Muscle of leg (tissue), 11 donors: Measurements from ENCODE around the gene DLG5. TPM values are rescaled to one million over a fixed set of nuclear protein-coding genes. Genes with fewer than 3 reads are reported as not detected.

Experiments
- DNase-seq: peaks from one replicate; pipeline ENCODE4 v3.0.0; 2013
- H3K27ac ChIP-seq: one replicate; pipeline ENCODE4 v1.5.1; 2013; ENCODE audit warnings: mild to moderate bottlenecking, low read length, control low read depth
- H3K27me3 ChIP-seq: one replicate; pipeline ENCODE4 v1.6.1; 2013; ENCODE audit warnings: low read length; ENCODE audit not compliant: control insufficient read depth, insufficient read depth
- H3K36me3 ChIP-seq: one replicate; pipeline ENCODE4 v1.6.1; 2013; ENCODE audit warnings: low read length; ENCODE audit not compliant: control insufficient read depth, insufficient read depth
- H3K4me1 ChIP-seq: one replicate; pipeline ENCODE4 v1.6.1; 2013; ENCODE audit warnings: low read length; ENCODE audit not compliant: control insufficient read depth, insufficient read depth
- H3K4me3 ChIP-seq: one replicate; pipeline ENCODE4 v1.5.1; 2013; ENCODE audit warnings: low read length, control low read depth
- H3K9me3 ChIP-seq: replicated peaks from 2 replicates; pipeline ENCODE4 v1.6.1; 2013; ENCODE audit warnings: low read depth, low read length; ENCODE audit not compliant: control insufficient read depth
- WGBS: methylation state at CpG from one replicate; pipeline ENCODE4 v1.1.5; 2013; ENCODE audit warnings: missing lambda C conversion rate; ENCODE audit not compliant: insufficient coverage; 5-methylcytosine and 5-hydroxymethylcytosine counted together
- polyA plus RNA-seq, 8 donors: library from polyadenylated mRNA; unstranded; fragments of 120-200 nt; gene quantifications; one replicate each; pipeline versions ENCODE4 v1.2.1 to v1.2.3, GENCODE V29; 2013; ENCODE audit warnings: inconsistent platforms in 1 of 8, low replicate concordance in 1 of 8; ENCODE audit not compliant: insufficient read length in 8 of 8, insufficient read depth in 1 of 8
- total RNA-seq: library from RNA; stranded (reverse); fragments of 120-200 nt; gene quantifications from one replicate; pipeline ENCODE4 v1.2.4, GENCODE V29; 2013

Gene DLG5
- total and polyA plus RNA-seq, 9 donors, result 12.9 to 34.7 (median 24.8) TPM

- H3K27me3 ChIP-seq, result no peaks in the 10 kb centered on the region
- peaks cover 8% of the 10 kb centered on the region for H3K4me1 ChIP-seq
- peak overlapping the region; percentile 72 for H3K27ac ChIP-seq
- peak; percentile 88 for DNase-seq
- no peak overlapping the region for H3K4me3 ChIP-seq
- peaks cover 65% of the 10 kb centered on the region for H3K36me3 ChIP-seq
- WGBS, result 41% methylated on average over 4 of the region's 11 CpGs
- H3K9me3 ChIP-seq, result no peaks in the 10 kb centered on the region
These were observed 90.2 kb downstream of the DLG5 start for GRCh38 chr10:77836299-77836820.

GRCh38 chr10:77835669-77836086, 90.9 kb downstream of the DLG5 start:
- Histone ChIP-seq H3K27ac (peak overlapping the region; percentile 65), H3K4me1 (peaks cover 8% of the 10 kb centered on the region), H3K36me3 (peaks cover 60% of the 10 kb centered on the region), H3K9me3 (no peaks in the 10 kb centered on the region), H3K27me3 (no peaks in the 10 kb centered on the region), H3K4me3 (no peak overlapping the region)
- peak; percentile 48 for DNase-seq
- WGBS, result 76% methylated on average over 9 of the region's 14 CpGs

- Histone ChIP-seq H3K27me3 (no peaks in the 10 kb centered on the region), H3K27ac (no peak overlapping the region), H3K9me3 (no peaks in the 10 kb centered on the region), H3K4me1 (peaks cover 8% of the 10 kb centered on the region), H3K36me3 (peaks cover 66% of the 10 kb centered on the region), H3K4me3 (no peak overlapping the region)
- WGBS, result 61% methylated on average over 6 of the region's 13 CpGs
- no peak for DNase-seq
These were observed 91.4 kb downstream of the DLG5 start for GRCh38 chr10:77834943-77835668.

- Histone ChIP-seq H3K4me1 (peaks cover 8% of the 10 kb centered on the region), H3K4me3 (no peak overlapping the region), H3K36me3 (peaks cover 70% of the 10 kb centered on the region), H3K27me3 (no peaks in the 10 kb centered on the region), H3K9me3 (no peaks in the 10 kb centered on the region), H3K27ac (no peak overlapping the region)
- no peak for DNase-seq
- 58% methylated on average over 2 of the region's 2 CpGs for WGBS
These were observed 92.0 kb downstream of the DLG5 start for GRCh38 chr10:77834540-77834939.

GRCh38 chr10:77833792-77834191, 92.8 kb downstream of the DLG5 start:
- DNase-seq, result no peak
- 93% methylated on average over 3 of the region's 15 CpGs for WGBS
- H3K27ac ChIP-seq, result no peak overlapping the region
- H3K9me3 ChIP-seq, result no peaks in the 10 kb centered on the region
- H3K27me3 ChIP-seq, result no peaks in the 10 kb centered on the region
- peaks cover 8% of the 10 kb centered on the region for H3K4me1 ChIP-seq
- H3K4me3 ChIP-seq, result no peak overlapping the region
- H3K36me3 ChIP-seq, result peaks cover 74% of the 10 kb centered on the region

- no peak for DNase-seq
- no peaks in the 10 kb centered on the region for H3K27me3 ChIP-seq
- peaks cover 8% of the 10 kb centered on the region for H3K4me1 ChIP-seq
- no peak overlapping the region for H3K27ac ChIP-seq
- no peak overlapping the region for H3K4me3 ChIP-seq
- H3K36me3 ChIP-seq, result peaks cover 70% of the 10 kb centered on the region
- 80% methylated on average over 4 of the region's 6 CpGs for WGBS
- H3K9me3 ChIP-seq, result no peaks in the 10 kb centered on the region
These were observed 93.3 kb downstream of the DLG5 start for GRCh38 chr10:77833225-77833624.

- H3K36me3 ChIP-seq, result peaks cover 64% of the 10 kb centered on the region
- peaks cover 8% of the 10 kb centered on the region for H3K4me1 ChIP-seq
- no peak overlapping the region for H3K27ac ChIP-seq
- H3K9me3 ChIP-seq, result no peaks in the 10 kb centered on the region
- no peaks in the 10 kb centered on the region for H3K27me3 ChIP-seq
- no peak overlapping the region for H3K4me3 ChIP-seq
- no peak for DNase-seq
- 89% methylated on average over 2 of the region's 2 CpGs for WGBS
These were observed 94.3 kb downstream of the DLG5 start for GRCh38 chr10:77832238-77832637.

GRCh38 chr10:77829356-77829755, 97.2 kb downstream of the DLG5 start:
- Histone ChIP-seq H3K4me1 (no peaks in the 10 kb centered on the region), H3K27me3 (no peaks in the 10 kb centered on the region), H3K9me3 (no peaks in the 10 kb centered on the region), H3K27ac (no peak overlapping the region), H3K4me3 (no peak overlapping the region), H3K36me3 (peaks cover 53% of the 10 kb centered on the region)
- 90% methylated on average over 10 of the region's 10 CpGs for WGBS
- no peak for DNase-seq

GRCh38 chr10:77828377-77828776, 98.2 kb downstream of the DLG5 start:
- Histone ChIP-seq H3K4me3 (no peak overlapping the region), H3K27ac (no peak overlapping the region), H3K4me1 (no peaks in the 10 kb centered on the region), H3K27me3 (no peaks in the 10 kb centered on the region), H3K9me3 (no peaks in the 10 kb centered on the region), H3K36me3 (peaks cover 50% of the 10 kb centered on the region)
- WGBS, result no CpG with 5 or more reads among the region's 6 CpGs
- no peak for DNase-seq

- Histone ChIP-seq H3K27ac (no peak overlapping the region), H3K4me3 (no peak overlapping the region), H3K27me3 (no peaks in the 10 kb centered on the region), H3K36me3 (peaks cover 40% of the 10 kb centered on the region), H3K9me3 (no peaks in the 10 kb centered on the region), H3K4me1 (no peaks in the 10 kb centered on the region)
- DNase-seq, result no peak
- 86% methylated on average over 8 of the region's 9 CpGs for WGBS
These were observed 99.2 kb downstream of the DLG5 start for GRCh38 chr10:77827366-77827765.
